Hepatocyte (in vitro differentiated cells): Measurements from ENCODE around the gene SYT1. TPM values are rescaled to one million over a fixed set of nuclear protein-coding genes. Genes with fewer than 3 reads are reported as not detected.

Source experiments
- DNase-seq: peaks from one replicate; pipeline ENCODE4 v3.0.0-alpha.2; 2016; ENCODE audit warnings: low spot score
- H2AFZ ChIP-seq: fragments of 200-600 bp; sonication (generic); 2 replicates; pipeline ENCODE4 v1.6.0; 2016; ENCODE audit warnings: antibody characterized with exemption, mild to moderate bottlenecking
- H3K27ac ChIP-seq: fragments of 200-600 bp; sonication (generic); 2 replicates; pipeline ENCODE4 v1.5.1; 2016; ENCODE audit warnings: mild to moderate bottlenecking
- H3K27me3 ChIP-seq: fragments of 200-600 bp; sonication (generic); 2 replicates; pipeline ENCODE4 v1.6.1; 2016
- H3K36me3 ChIP-seq: fragments of 200-600 bp; sonication (generic); replicated peaks from 2 replicates; pipeline ENCODE4 v1.5.1; 2016; ENCODE audit warnings: low read depth; ENCODE audit not compliant: insufficient read depth
- H3K4me1 ChIP-seq: fragments of 200-600 bp; sonication (generic); 2 replicates; pipeline ENCODE4 v1.5.1; 2016; ENCODE audit warnings: mild to moderate bottlenecking, moderate library complexity; ENCODE audit not compliant: insufficient read depth
- H3K4me2 ChIP-seq: fragments of 200-600 bp; sonication (generic); 2 replicates; pipeline ENCODE4 v1.6.0; 2016
- H3K4me3 ChIP-seq: fragments of 200-600 bp; sonication (generic); 2 replicates; pipeline ENCODE4 v1.5.1; 2016; ENCODE audit warnings: mild to moderate bottlenecking
- H3K79me2 ChIP-seq: fragments of 200-600 bp; sonication (generic); 2 replicates; pipeline ENCODE4 v1.6.0; 2017; ENCODE audit warnings: mild to moderate bottlenecking
- H3K9me2 ChIP-seq: fragments of 200-600 bp; sonication (generic); replicated peaks from 2 replicates; pipeline ENCODE4 v1.6.0; 2017; ENCODE audit warnings: mild to moderate bottlenecking; ENCODE audit not compliant: insufficient read depth
- H3K9me3 ChIP-seq: fragments of 200-600 bp; sonication (generic); 2 replicates; pipeline ENCODE4 v1.5.1; 2016; ENCODE audit warnings: low read depth, mild to moderate bottlenecking
- H4K20me1 ChIP-seq: fragments of 200-600 bp; sonication (generic); 2 replicates; pipeline ENCODE4 v1.6.0; 2016; ENCODE audit warnings: mild to moderate bottlenecking; ENCODE audit not compliant: insufficient read depth, poor library complexity, severe bottlenecking
- EZH2 ChIP-seq: fragments of 200-600 bp; sonication (generic); IDR thresholded peaks from 2 replicates; pipeline ENCODE4 v1.6.1; 2016; ENCODE audit warnings: antibody characterized with exemption, mild to moderate bottlenecking, borderline replicate concordance
- EZH2phosphoT487 ChIP-seq: fragments of 200-600 bp; sonication (generic); IDR thresholded peaks from one replicate; pipeline ENCODE4 v1.6.1; 2018; ENCODE audit warnings: antibody characterized with exemption, mild to moderate bottlenecking, low read depth, moderate library complexity; ENCODE audit not compliant: unreplicated experiment, severe bottlenecking
- WGBS: methylation state at CpG from one replicate; pipeline ENCODE4 v1.1.6; 2016; ENCODE audit warnings: low lambda C conversion rate; ENCODE audit errors: missing lambda C conversion rate; 5-methylcytosine and 5-hydroxymethylcytosine counted together
- polyA plus RNA-seq: library from polyadenylated mRNA; unstranded; fragments of >200 nt; fragmentation: Nextera tagmentation; extraction: Ambion mirVana; gene quantifications from 2 replicates; pipeline ENCODE4 v1.2.1, GENCODE V29; 2016
- total RNA-seq: library from RNA; depleted of rRNA; stranded (reverse); fragments of >200 nt; gene quantifications from 2 replicates; pipeline ENCODE4 v1.2.3, GENCODE V29; 2014
- TF ChIP-seq, protein P1 (sequence below): fragments of 200-600 bp; sonication (generic); IDR thresholded peaks from 2 replicates; pipeline ENCODE4 v1.5.1; 2016; ENCODE audit warnings: antibody characterized with exemption, mild to moderate bottlenecking; ENCODE audit not compliant: poor library complexity

SYT1 gene
- total and polyA plus RNA-seq, 2 experiments from 2014 or later, result 1.3 to 2.5 TPM

DNA sequence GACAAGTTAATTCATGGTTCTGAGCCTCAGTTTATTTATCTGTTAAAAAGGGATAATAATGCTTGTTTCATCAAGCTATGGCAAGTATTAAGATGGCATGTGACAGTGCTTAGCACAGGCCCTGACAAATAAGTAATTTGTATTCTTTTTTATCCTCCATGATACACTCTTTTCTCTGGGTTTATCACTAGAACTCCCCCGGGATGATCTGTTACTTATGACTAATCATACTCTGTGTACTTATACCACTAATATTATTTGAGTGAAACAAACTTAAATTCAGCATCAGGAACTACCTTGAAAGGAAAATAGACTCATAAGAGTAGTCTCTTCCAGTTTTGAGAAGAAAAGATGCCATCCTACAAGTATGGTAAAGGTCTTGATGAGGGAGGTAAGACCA is 542.4 kb downstream of the SYT1 start:
- H3K4me1 ChIP-seq, result peaks cover 14% of the 10 kb centered on the region
- 75% methylated on average over 1 of the region's 1 CpG for WGBS

DNA sequence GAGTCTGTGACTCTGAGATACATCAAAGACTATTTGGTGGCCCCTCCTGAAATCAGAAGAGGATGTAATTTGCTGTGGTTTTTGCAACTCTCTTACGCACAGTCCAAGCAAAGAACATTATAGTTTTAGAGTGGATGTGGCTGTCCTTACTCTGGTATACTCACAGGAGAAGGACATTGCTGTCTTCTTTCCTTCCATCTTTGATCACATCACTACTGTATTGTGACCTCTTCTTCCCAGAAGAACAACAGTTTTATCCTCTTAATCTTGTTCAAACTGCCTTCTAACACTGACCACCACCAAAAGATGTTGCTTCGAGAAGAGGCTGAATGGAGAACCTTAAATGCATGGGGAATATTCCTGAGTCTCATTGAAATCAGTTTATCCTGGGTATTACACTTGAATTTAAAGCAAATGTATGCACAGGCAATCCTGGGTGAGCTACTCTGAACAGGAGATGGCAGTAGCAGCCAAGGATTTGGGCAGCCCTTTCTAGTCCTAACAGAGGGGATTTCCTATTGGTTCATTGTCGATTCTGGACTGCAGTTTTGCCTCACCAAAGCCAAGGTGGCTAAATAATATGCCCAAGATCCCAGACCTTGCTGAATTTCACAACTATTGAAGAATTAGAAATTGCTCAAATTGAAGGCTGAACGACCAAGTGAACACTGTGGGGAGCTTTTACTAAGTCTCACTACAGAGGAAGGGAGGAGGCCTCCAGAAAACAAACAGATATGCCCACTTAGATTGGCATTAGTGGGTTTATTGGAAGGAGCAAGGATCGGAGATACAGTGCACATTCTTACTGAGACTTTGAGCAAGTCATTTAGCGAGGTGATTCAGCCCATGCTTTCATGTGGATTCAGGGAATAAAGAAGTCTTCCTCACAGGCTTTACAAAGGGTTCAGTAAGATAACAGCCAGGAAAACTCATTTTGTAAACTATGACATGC is 543.4 kb downstream of the SYT1 start:
- 48% methylated on average over 6 of the region's 6 CpGs for WGBS
- Histone ChIP-seq H3K9me2 (no peaks in the 10 kb centered on the region), H2AFZ (no peak overlapping the region), H3K27ac (peak overlapping the region; percentile 85), H4K20me1 (no peaks in the 10 kb centered on the region), H3K4me1 (peaks cover 14% of the 10 kb centered on the region), H3K36me3 (no peaks in the 10 kb centered on the region), H3K9me3 (no peaks in the 10 kb centered on the region), H3K4me2 (peak overlapping the region; percentile 38), H3K79me2 (no peaks in the 10 kb centered on the region), H3K27me3 (no peaks in the 10 kb centered on the region), H3K4me3 (no peak overlapping the region)
- DNase-seq, result peak; percentile 77
- TF ChIP-seq, protein P1, sequence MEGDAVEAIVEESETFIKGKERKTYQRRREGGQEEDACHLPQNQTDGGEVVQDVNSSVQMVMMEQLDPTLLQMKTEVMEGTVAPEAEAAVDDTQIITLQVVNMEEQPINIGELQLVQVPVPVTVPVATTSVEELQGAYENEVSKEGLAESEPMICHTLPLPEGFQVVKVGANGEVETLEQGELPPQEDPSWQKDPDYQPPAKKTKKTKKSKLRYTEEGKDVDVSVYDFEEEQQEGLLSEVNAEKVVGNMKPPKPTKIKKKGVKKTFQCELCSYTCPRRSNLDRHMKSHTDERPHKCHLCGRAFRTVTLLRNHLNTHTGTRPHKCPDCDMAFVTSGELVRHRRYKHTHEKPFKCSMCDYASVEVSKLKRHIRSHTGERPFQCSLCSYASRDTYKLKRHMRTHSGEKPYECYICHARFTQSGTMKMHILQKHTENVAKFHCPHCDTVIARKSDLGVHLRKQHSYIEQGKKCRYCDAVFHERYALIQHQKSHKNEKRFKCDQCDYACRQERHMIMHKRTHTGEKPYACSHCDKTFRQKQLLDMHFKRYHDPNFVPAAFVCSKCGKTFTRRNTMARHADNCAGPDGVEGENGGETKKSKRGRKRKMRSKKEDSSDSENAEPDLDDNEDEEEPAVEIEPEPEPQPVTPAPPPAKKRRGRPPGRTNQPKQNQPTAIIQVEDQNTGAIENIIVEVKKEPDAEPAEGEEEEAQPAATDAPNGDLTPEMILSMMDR, result peak; percentile 83
- no peak for TF ChIP-seq EZH2phosphoT487

More for the DNA sequence above, 542.4 kb downstream of the SYT1 start:
- Histone ChIP-seq H3K27ac (no peak overlapping the region), H3K9me3 (no peaks in the 10 kb centered on the region), H2AFZ (no peak overlapping the region), H3K4me2 (no peak overlapping the region), H3K9me2 (no peaks in the 10 kb centered on the region), H3K79me2 (no peaks in the 10 kb centered on the region), H3K36me3 (no peaks in the 10 kb centered on the region), H4K20me1 (no peaks in the 10 kb centered on the region), H3K4me3 (no peak overlapping the region), H3K27me3 (no peaks in the 10 kb centered on the region)
- DNase-seq, result no peak
- TF ChIP-seq, protein P1, result no peak
- TF ChIP-seq EZH2, result no peak
- TF ChIP-seq EZH2phosphoT487, result no peak

DNA sequence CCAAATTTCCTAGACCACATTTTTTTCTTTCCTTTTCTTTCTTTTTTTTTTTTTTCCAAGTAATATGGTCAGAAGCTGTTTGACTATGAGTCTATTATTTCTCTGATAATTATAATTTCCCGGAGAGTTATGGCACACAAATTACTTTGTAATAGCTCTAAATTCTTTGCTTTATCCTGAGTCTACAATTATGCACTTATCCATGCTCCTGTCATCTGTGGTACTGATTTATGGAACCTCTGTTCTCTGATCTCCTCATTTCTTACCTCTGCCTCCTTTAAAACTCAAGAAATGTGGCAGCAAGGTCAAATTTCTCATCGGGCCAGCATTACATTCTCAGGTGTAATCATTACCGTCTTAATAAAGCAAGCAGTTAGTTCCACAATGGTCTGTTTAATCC is 544.1 kb downstream of the SYT1 start:
- TF ChIP-seq EZH2phosphoT487, result no peak
- no peak for TF ChIP-seq EZH2
- TF ChIP-seq, protein P1, result no peak
- no peaks in the 10 kb centered on the region for H3K36me3 ChIP-seq
- no peak for DNase-seq
- whole genome bisulfite sequencing, result 48% methylated on average over 3 of the region's 3 CpGs
- H3K27me3 ChIP-seq, result no peaks in the 10 kb centered on the region
- H3K4me2 ChIP-seq, result peak overlapping the region; percentile 38
- peaks cover 14% of the 10 kb centered on the region for H3K4me1 ChIP-seq
- peak overlapping the region; percentile 85 for H3K27ac ChIP-seq
- no peaks in the 10 kb centered on the region for H3K79me2 ChIP-seq
- no peaks in the 10 kb centered on the region for H4K20me1 ChIP-seq
- H3K9me2 ChIP-seq, result no peaks in the 10 kb centered on the region
- no peak overlapping the region for H2AFZ ChIP-seq
- no peaks in the 10 kb centered on the region for H3K9me3 ChIP-seq
- H3K4me3 ChIP-seq, result no peak overlapping the region
